Spleen (tissue), 11 donors: Measurements from ENCODE around the gene GALNT18. TPM values are rescaled to one million over a fixed set of nuclear protein-coding genes. Genes with fewer than 3 reads are reported as not detected.

ENCODE experiments used
- DNase-seq: peaks from one replicate; pipeline ENCODE4 v3.0.0-alpha.2; 2020
- H3K27ac ChIP-seq, 8 donors: fragments of 200-600 bp; sonication (generic) in 7 of 8; 1 replicate in 4 of 8; 2 replicates in 4 of 8; pipeline versions ENCODE4 v1.5.0 to v1.8.0; 2016 to 2021; ENCODE audit warnings: inconsistent platforms in 4 of 8, mild to moderate bottlenecking in 4 of 8, moderate library complexity in 1 of 8
- H3K27me3 ChIP-seq, 7 donors: fragments of 200-600 bp; sonication (generic) in 6 of 7; replicated peaks in 1 of 7; 1 replicate in 4 of 7; 2 replicates in 3 of 7; pipeline versions ENCODE4 v1.5.0 to v1.8.0; 2016 to 2021; ENCODE audit warnings: inconsistent platforms in 3 of 7, mild to moderate bottlenecking in 1 of 7
- H3K36me3 ChIP-seq, 6 donors: fragments of 200-600 bp; sonication (generic) in 5 of 6; 1 replicate in 4 of 6; 2 replicates in 2 of 6; pipeline versions ENCODE4 v1.5.0 to v1.8.0; 2016 to 2021; ENCODE audit warnings: inconsistent platforms in 2 of 6
- H3K4me1 ChIP-seq, 6 donors: fragments of 200-600 bp; sonication (generic) in 5 of 6; 1 replicate in 3 of 6; 2 replicates in 3 of 6; pipeline versions ENCODE4 v1.5.0 to v1.8.0; 2016 to 2021; ENCODE audit warnings: inconsistent platforms in 3 of 6
- H3K4me3 ChIP-seq, 8 donors: fragments of 200-600 bp; sonication (generic) in 7 of 8; 1 replicate in 4 of 8; 2 replicates in 4 of 8; pipeline versions ENCODE4 v1.5.0 to v1.8.0; 2016 to 2021; ENCODE audit warnings: inconsistent platforms in 4 of 8, mild to moderate bottlenecking in 4 of 8, moderate library complexity in 2 of 8
- H3K9me3 ChIP-seq, 8 donors: fragments of 200-600 bp; sonication (generic) in 7 of 8; 1 replicate in 4 of 8; 2 replicates in 4 of 8; pipeline versions ENCODE4 v1.5.0 to v1.8.0; 2016 to 2021; ENCODE audit warnings: inconsistent platforms in 4 of 8
- POLR2A ChIP-seq, 3 donors: fragments of 450-650 bp; IDR thresholded peaks; one replicate each; pipeline ENCODE4 v1.5.1; 2017; ENCODE audit warnings: antibody characterized with exemption in 3 of 3, mild to moderate bottlenecking in 1 of 3
- POLR2AphosphoS5 ChIP-seq, 3 donors: sonication (generic); formaldehyde crosslinking; IDR thresholded peaks; one replicate each; pipeline ENCODE4 v1.5.1; 2017; ENCODE audit warnings: antibody characterized with exemption in 3 of 3
- WGBS, 5 donors: extraction: QIAGEN DNeasy Blood & Tissue Kit in 3 of 5; methylation state at CpG; one replicate each; pipeline versions ENCODE4 v1.1.5 to v1.1.7; 2013 to 2018; 5-methylcytosine and 5-hydroxymethylcytosine counted together
- intact Hi-C: fragments of 100-400 bp; cut with DNase I; formaldehyde crosslinking; loops from one replicate; pipeline ENCODE4 v1.15.0; 2023; ENCODE audit warnings: low total_unique reads
- polyA plus RNA-seq, 3 donors: library from polyadenylated mRNA; stranded (reverse); fragments of 200-250 nt; gene quantifications; one replicate each; pipeline ENCODE4 v1.2.1, GENCODE V29; 2013
- total RNA-seq, 7 donors: library from RNA; depleted of rRNA in 3 of 7; stranded (reverse); fragments of >200 nt in 3 of 7; fragmentation: NEBNext Ultra II Directional in 4 of 7; extraction: Animal tissue kit (Norgen Biotek cat#: 25700) in 4 of 7; gene quantifications; one replicate each; pipeline versions ENCODE4 v1.1.0 to v1.2.1, GENCODE V29; 2016 to 2021
- TF ChIP-seq, protein P1 (sequence below), 11 experiments: fragments of 200-600 bp in 7 of 11; fragments of 450-650 bp in 4 of 11; sonication (generic) in 4 of 11; IDR thresholded peaks in 8 of 11; conservative IDR thresholded peaks in 3 of 11; 1 replicate in 7 of 11; 2 replicates in 4 of 11; pipeline versions ENCODE4 v1.4.0 to v1.8.0; 2016 to 2021; ENCODE audit warnings: antibody characterized with exemption in 11 of 11, inconsistent platforms in 4 of 11, mild to moderate bottlenecking in 1 of 11
- donor health status: healthy with polysubstance abuse.
- donor health status: DM: no; HTN: no; CAD: no; lungs with moderate emphysema.
- donor health status: DM: no; HTN: no; CAD: no.
- donor health status: Bipolar disorder and iron deficiency.
- donor health status: healthy.
- donor health status: DM: no; HTN: no; CAD: no.
- donor health status: DM: yes; HTN: yes; CAD: no.

The GALNT18 gene
- total and polyA plus RNA-seq, 10 donors: 0.87 to 6.9 (median 3.9) TPM

DNA sequence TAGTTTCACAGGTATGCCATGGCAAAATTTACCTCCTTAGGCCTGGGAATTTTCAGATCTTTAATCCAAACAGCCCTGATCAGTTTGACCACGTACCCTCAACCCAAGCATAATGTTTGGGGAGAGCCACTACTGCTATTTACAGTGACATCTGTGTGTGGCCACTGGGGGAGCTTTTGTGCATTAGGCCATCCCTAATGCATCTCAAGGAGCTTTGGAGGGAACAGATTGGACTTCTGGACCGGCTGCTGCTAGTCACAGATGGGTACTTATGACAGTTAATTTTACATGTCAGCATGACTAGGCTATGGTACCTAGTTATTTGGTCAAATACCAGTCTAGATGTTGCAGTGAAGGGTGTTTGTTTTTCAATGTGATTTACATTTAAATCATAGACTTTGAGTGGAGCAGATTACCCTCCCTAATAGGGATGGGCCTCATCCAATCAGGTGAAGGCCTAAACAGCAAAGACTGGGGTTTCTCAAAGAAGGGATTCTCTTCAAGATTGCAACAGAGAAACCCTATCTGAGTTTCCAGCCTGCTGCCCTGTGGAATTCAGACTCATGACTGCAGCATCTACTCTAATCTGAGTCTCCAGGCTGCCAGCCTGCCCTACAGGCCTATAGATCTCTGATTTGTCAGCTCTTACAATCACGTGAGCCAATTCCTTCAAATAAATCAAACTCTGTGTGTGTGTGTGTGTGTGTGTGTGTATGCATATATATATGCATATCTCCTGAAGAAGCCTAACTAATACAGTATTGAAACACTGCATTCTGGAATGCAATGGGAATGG, 38.0 kb upstream of the GALNT18 start:
- whole genome bisulfite sequencing, 5 donors: 71 to 90% (median 88%) methylated on average over 3 of the region's 3 CpGs
- TF ChIP-seq POLR2AphosphoS5 (IDR thresholded peaks at IDR 0.05) (no peak), POLR2A (IDR thresholded peaks at IDR 0.05) (no peak)
- TF ChIP-seq, protein P1, sequence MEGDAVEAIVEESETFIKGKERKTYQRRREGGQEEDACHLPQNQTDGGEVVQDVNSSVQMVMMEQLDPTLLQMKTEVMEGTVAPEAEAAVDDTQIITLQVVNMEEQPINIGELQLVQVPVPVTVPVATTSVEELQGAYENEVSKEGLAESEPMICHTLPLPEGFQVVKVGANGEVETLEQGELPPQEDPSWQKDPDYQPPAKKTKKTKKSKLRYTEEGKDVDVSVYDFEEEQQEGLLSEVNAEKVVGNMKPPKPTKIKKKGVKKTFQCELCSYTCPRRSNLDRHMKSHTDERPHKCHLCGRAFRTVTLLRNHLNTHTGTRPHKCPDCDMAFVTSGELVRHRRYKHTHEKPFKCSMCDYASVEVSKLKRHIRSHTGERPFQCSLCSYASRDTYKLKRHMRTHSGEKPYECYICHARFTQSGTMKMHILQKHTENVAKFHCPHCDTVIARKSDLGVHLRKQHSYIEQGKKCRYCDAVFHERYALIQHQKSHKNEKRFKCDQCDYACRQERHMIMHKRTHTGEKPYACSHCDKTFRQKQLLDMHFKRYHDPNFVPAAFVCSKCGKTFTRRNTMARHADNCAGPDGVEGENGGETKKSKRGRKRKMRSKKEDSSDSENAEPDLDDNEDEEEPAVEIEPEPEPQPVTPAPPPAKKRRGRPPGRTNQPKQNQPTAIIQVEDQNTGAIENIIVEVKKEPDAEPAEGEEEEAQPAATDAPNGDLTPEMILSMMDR (IDR thresholded peaks at IDR 0.05 in 8 of 11, conservative IDR thresholded peaks at IDR 0.05 in 3 of 11): no peak
- Histone ChIP-seq H3K27ac (no peak overlapping the region), H3K4me3 (no peak overlapping the region), H3K4me1 (no peaks in the 10 kb centered on the region), H3K27me3 (peaks cover 0 to 12% (median 0%) of the 10 kb centered on the region in 7 donors), H3K36me3 (no peaks in the 10 kb centered on the region), H3K9me3 (no peaks in the 10 kb centered on the region)
- intact Hi-C loops: no loop called here
- DNase-seq: no peak

DNA sequence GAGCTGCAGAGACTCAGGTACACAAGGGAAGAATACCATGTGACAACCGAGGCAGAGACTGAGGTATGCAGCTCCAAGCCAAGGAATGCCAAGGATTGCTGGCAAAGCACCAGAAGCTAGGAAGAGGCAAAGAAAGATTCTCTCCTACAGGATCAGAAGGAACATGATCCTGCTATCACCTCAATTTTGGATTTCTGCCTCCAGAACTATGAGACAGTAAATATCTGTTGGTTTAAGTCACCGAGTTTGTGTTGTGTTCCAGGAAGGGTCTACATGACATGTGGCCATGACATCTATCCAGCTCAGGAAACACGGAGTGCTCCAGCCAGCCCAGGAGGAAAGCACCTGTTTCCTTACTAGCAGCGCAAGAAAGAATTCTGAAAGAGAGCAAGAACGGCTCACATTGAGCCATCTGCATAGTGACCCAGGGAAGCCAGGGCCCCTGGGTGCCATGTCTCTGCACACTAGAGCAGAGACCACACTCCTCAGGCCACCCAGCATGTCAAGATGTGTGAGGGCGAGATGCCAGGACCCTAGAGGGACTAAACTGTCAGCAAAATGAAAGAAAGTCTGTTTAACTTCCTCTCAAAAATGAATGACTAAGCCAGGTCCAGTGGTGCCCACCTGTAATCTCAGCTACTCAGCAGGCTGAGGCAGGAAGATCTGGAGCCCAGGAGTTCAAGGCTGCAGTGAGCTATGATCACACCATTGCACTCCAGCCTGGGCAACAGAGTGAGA, 35.6 kb upstream of the GALNT18 start:
- 12 to 27% (median 25%) methylated on average over 6 of the region's 6 CpGs for WGBS, 5 donors
- no peaks in the 10 kb centered on the region for H3K4me1 ChIP-seq
- DNase-seq: no peak
- peaks cover 0 to 4% (median 0%) of the 10 kb centered on the region in 7 donors for H3K27me3 ChIP-seq
- intact Hi-C loops: no loop called here
- H3K36me3 ChIP-seq: no peaks in the 10 kb centered on the region
- no peak overlapping the region for H3K4me3 ChIP-seq
- H3K9me3 ChIP-seq: no peaks in the 10 kb centered on the region
- TF ChIP-seq POLR2AphosphoS5 (IDR thresholded peaks at IDR 0.05): peak in 1 of 3 donors; percentile 25
- TF ChIP-seq, protein P1 (IDR thresholded peaks at IDR 0.05 in 8 of 11, conservative IDR thresholded peaks at IDR 0.05 in 3 of 11): no peak
- TF ChIP-seq POLR2A (IDR thresholded peaks at IDR 0.05): no peak
- H3K27ac ChIP-seq: no peak overlapping the region

DNA sequence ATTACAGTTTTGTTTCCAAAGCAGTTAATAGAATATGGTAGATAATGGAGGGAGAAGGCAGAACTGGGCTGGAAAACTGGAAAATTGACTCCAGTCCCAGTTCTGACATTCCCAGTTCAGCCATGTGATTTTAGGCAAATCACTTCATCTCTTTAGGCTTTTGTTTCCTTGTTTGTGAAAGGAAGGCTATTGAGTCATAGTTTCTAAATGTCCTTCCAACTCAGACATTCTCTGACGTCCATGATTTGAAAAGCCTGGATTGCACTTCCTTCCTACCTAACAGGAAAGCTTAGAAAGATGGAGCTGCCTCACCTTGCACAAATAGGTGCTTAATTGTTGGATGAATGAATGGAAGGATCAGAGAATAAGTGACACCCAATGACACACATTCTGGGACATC, 19.8 kb upstream of the GALNT18 start:
- no peak overlapping the region for H3K4me3 ChIP-seq
- no peaks in the 10 kb centered on the region for H3K4me1 ChIP-seq
- no peaks in the 10 kb centered on the region for H3K36me3 ChIP-seq
- intact Hi-C loops: no loop called here
- no peak for DNase-seq
- H3K27ac ChIP-seq: no peak overlapping the region
- 46 to 82% (median 54%) methylated on average over 1 of the region's 1 CpG for WGBS, 5 donors
- TF ChIP-seq, protein P1 (IDR thresholded peaks at IDR 0.05 in 8 of 11, conservative IDR thresholded peaks at IDR 0.05 in 3 of 11): no peak
- TF ChIP-seq POLR2A (IDR thresholded peaks at IDR 0.05): no peak
- TF ChIP-seq POLR2AphosphoS5 (IDR thresholded peaks at IDR 0.05): no peak
- peaks cover 0 to 13% (median 3%) of the 10 kb centered on the region in 8 donors for H3K9me3 ChIP-seq
- H3K27me3 ChIP-seq: peaks cover 0 to 32% (median 0%) of the 10 kb centered on the region in 7 donors

DNA sequence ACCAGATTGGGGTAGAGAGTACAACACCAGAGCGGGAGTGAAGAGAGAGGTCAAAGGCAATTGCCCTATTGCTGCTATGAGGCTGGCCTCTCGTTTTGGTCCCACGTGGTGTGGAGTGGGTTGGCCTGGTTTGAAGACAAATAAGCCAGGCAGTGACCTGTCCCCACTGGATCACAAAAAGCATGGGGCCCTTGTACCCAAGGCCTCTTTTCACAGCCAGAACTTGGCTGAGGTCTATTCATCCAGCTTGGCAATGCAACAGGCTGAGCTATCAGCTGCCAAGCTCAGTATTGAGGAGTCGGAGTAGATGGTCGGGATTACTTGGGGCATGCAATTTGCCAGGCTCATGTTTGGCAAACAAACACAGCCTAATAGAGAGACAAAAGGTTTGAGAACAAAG, 19.2 kb upstream of the GALNT18 start:
- Histone ChIP-seq H3K9me3 (peaks cover 0 to 13% (median 3%) of the 10 kb centered on the region in 8 donors), H3K4me3 (no peak overlapping the region), H3K27me3 (peaks cover 0 to 36% (median 0%) of the 10 kb centered on the region in 7 donors), H3K4me1 (no peaks in the 10 kb centered on the region), H3K36me3 (no peaks in the 10 kb centered on the region), H3K27ac (no peak overlapping the region)
- WGBS, 5 donors: 82 to 94% (median 87%) methylated on average over 5 of the region's 5 CpGs
- no peak for DNase-seq
- intact Hi-C loops: no loop called here
- TF ChIP-seq POLR2A (IDR thresholded peaks at IDR 0.05) (no peak), POLR2AphosphoS5 (IDR thresholded peaks at IDR 0.05) (no peak)
- TF ChIP-seq, protein P1 (IDR thresholded peaks at IDR 0.05 in 8 of 11, conservative IDR thresholded peaks at IDR 0.05 in 3 of 11): no peak
